Measurements from ENCODE around the gene SAPCD1.

Gene SAPCD1

GRCh38 chr6:31719001-31719400 lies 43.5 kb upstream of the SAPCD1 start:
- no peaks in the 10 kb centered on the region for H4K20me1 ChIP-seq (ENCODE audit: insufficient read depth, low read length)
- no peak for TF ChIP-seq EZH2phosphoT487 (IDR thresholded peaks at IDR 0.05; ENCODE audit: low read length)

GRCh38 chr6:31720196-31720770 lies 42.2 kb upstream of the SAPCD1 start:
- H3K4me2 ChIP-seq (ENCODE audit: low read depth, low read length), result no peak overlapping the region
- no peaks in the 10 kb centered on the region for H3K4me1 ChIP-seq (ENCODE audit: low read length)
- no peak for DNase-seq
- H3K9me3 ChIP-seq (replicated peaks; ENCODE audit: insufficient read depth, low read length), result no peaks in the 10 kb centered on the region
- H3F3A ChIP-seq (ENCODE audit: insufficient read depth, low read length), result no peaks in the 10 kb centered on the region
- no peaks in the 10 kb centered on the region for H3K9me2 ChIP-seq (replicated peaks; ENCODE audit: insufficient read depth, low read length)
- H3K9ac ChIP-seq (ENCODE audit: low read length), result no peak overlapping the region
- no peak overlapping the region for H3K27ac ChIP-seq (ENCODE audit: low read length)
- no peak overlapping the region for H2AFZ ChIP-seq (ENCODE audit: low read length)
- no peak overlapping the region for H3K4me3 ChIP-seq (ENCODE audit: low read length)
- H3K36me3 ChIP-seq (replicated peaks; ENCODE audit: insufficient read depth, low read length), result no peaks in the 10 kb centered on the region
- H4K20me1 ChIP-seq (ENCODE audit: insufficient read depth, low read length), result no peaks in the 10 kb centered on the region
- H3K79me2 ChIP-seq (ENCODE audit: low read length), result no peaks in the 10 kb centered on the region
- TF ChIP-seq EZH2phosphoT487 (IDR thresholded peaks at IDR 0.05; ENCODE audit: low read length), result no peak
- TF ChIP-seq EZH2 (optimal IDR thresholded peaks at IDR 0.05; ENCODE audit: low read depth, low read length), result no peak
- TF ChIP-seq CTCF (IDR thresholded peaks at IDR 0.05; ENCODE audit: low read length), result no peak
- H3K27me3 ChIP-seq (replicated peaks; ENCODE audit: insufficient read depth, low read length), result no peaks in the 10 kb centered on the region

More at GRCh38 chr6:31719001-31719400, 43.5 kb upstream of the SAPCD1 start:
- Histone ChIP-seq H3K9me2 (replicated peaks; ENCODE audit: insufficient read depth, low read length) (no peaks in the 10 kb centered on the region), H3K9me3 (replicated peaks; ENCODE audit: insufficient read depth, low read length) (no peaks in the 10 kb centered on the region), H3K79me2 (ENCODE audit: low read length) (no peaks in the 10 kb centered on the region), H3K36me3 (replicated peaks; ENCODE audit: insufficient read depth, low read length) (no peaks in the 10 kb centered on the region), H3K27me3 (replicated peaks; ENCODE audit: insufficient read depth, low read length) (no peaks in the 10 kb centered on the region), H3K4me1 (ENCODE audit: low read length) (no peaks in the 10 kb centered on the region), H3K27ac (ENCODE audit: low read length) (no peak overlapping the region), H2AFZ (ENCODE audit: low read length) (no peak overlapping the region), H3K4me2 (ENCODE audit: low read depth, low read length) (no peak overlapping the region), H3K9ac (ENCODE audit: low read length) (no peak overlapping the region), H3K4me3 (ENCODE audit: low read length) (no peak overlapping the region), H3F3A (ENCODE audit: insufficient read depth, low read length) (no peaks in the 10 kb centered on the region)
- DNase-seq, result no peak

GRCh38 chr6:31721351-31722020 lies 41.0 kb upstream of the SAPCD1 start, which contains the start of gene LY6G6C:
TSS of gene LY6G6C (minus strand) at chr6:31721746. CDS start at chr6:31721679, 67 bp downstream.
- Histone ChIP-seq H3K4me2 (ENCODE audit: low read depth, low read length) (no peak within 1 kb of the TSS), H3F3A (ENCODE audit: insufficient read depth, low read length) (peaks cover 8% of the 10 kb centered on the region; the same call in 1 of the 2 replicates), H4K20me1 (ENCODE audit: insufficient read depth, low read length) (no peaks in the 10 kb centered on the region), H3K9ac (ENCODE audit: low read length) (no peak within 1 kb of the TSS), H3K36me3 (replicated peaks; ENCODE audit: insufficient read depth, low read length) (no peaks in the 10 kb centered on the region), H2AFZ (ENCODE audit: low read length) (no peak within 1 kb of the TSS), H3K4me3 (ENCODE audit: low read length) (no peak within 1 kb of the TSS), H3K9me2 (replicated peaks; ENCODE audit: insufficient read depth, low read length) (no peaks in the 10 kb centered on the region), H3K9me3 (replicated peaks; ENCODE audit: insufficient read depth, low read length) (no peaks in the 10 kb centered on the region), H3K27ac (ENCODE audit: low read length) (no peak within 1 kb of the TSS), H3K27me3 (replicated peaks; ENCODE audit: insufficient read depth, low read length) (no peaks in the 10 kb centered on the region), H3K4me1 (ENCODE audit: low read length) (0 out of 2 replicates have a peak, but pooled peaks cover 1% of the 10 kb centered on the region), H3K79me2 (ENCODE audit: low read length) (no peaks in the 10 kb centered on the region)
- TF ChIP-seq CTCF (IDR thresholded peaks at IDR 0.05; ENCODE audit: low read length) (no peak), EZH2 (optimal IDR thresholded peaks at IDR 0.05; ENCODE audit: low read depth, low read length) (no peak), EZH2phosphoT487 (IDR thresholded peaks at IDR 0.05; ENCODE audit: low read length) (no peak)
- no peak for DNase-seq

GRCh38 chr6:31722173-31722572 lies 40.3 kb upstream of the SAPCD1 start:
- Histone ChIP-seq H4K20me1 (ENCODE audit: insufficient read depth, low read length) (no peaks in the 10 kb centered on the region), H3K27ac (ENCODE audit: low read length) (no peak overlapping the region), H3K27me3 (replicated peaks; ENCODE audit: insufficient read depth, low read length) (no peaks in the 10 kb centered on the region), H3F3A (ENCODE audit: insufficient read depth, low read length) (peaks cover 14% of the 10 kb centered on the region), H3K9me3 (replicated peaks; ENCODE audit: insufficient read depth, low read length) (no peaks in the 10 kb centered on the region), H3K4me1 (ENCODE audit: low read length) (peaks cover 8% of the 10 kb centered on the region), H3K36me3 (replicated peaks; ENCODE audit: insufficient read depth, low read length) (no peaks in the 10 kb centered on the region), H3K9ac (ENCODE audit: low read length) (no peak overlapping the region), H3K79me2 (ENCODE audit: low read length) (no peaks in the 10 kb centered on the region), H3K4me3 (ENCODE audit: low read length) (no peak overlapping the region), H3K4me2 (ENCODE audit: low read depth, low read length) (no peak overlapping the region), H2AFZ (ENCODE audit: low read length) (no peak overlapping the region), H3K9me2 (replicated peaks; ENCODE audit: insufficient read depth, low read length) (no peaks in the 10 kb centered on the region)
- DNase-seq, result no peak
- TF ChIP-seq CTCF (IDR thresholded peaks at IDR 0.05; ENCODE audit: low read length) (no peak), EZH2 (optimal IDR thresholded peaks at IDR 0.05; ENCODE audit: low read depth, low read length) (no peak), EZH2phosphoT487 (IDR thresholded peaks at IDR 0.05; ENCODE audit: low read length) (no peak)
